Measurements from ENCODE around the gene ABCD4.

DNA sequence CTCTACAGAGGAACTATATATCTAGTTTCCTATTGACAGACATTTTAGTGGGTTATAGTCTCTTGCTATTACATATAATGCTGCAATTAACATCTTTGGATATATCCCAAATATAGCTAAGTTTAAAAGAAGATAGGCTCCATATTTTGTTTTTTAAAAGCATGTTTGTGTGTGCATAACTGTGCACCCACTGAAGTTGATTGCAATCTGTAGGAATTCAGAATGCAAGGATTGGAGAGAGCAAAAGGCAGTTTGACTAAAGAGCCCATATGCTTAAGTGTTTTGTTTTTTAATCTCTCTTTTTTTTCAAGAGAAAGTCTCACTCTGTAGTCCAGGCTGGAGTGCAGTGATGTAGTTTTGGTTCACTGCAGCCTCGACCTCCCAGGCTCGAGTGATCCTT is 9.4 kb upstream of the ABCD4 start:
- no peak for TF ChIP-seq POLR2A (IDR thresholded peaks at IDR 0.05)
- TF ChIP-seq, protein P1, sequence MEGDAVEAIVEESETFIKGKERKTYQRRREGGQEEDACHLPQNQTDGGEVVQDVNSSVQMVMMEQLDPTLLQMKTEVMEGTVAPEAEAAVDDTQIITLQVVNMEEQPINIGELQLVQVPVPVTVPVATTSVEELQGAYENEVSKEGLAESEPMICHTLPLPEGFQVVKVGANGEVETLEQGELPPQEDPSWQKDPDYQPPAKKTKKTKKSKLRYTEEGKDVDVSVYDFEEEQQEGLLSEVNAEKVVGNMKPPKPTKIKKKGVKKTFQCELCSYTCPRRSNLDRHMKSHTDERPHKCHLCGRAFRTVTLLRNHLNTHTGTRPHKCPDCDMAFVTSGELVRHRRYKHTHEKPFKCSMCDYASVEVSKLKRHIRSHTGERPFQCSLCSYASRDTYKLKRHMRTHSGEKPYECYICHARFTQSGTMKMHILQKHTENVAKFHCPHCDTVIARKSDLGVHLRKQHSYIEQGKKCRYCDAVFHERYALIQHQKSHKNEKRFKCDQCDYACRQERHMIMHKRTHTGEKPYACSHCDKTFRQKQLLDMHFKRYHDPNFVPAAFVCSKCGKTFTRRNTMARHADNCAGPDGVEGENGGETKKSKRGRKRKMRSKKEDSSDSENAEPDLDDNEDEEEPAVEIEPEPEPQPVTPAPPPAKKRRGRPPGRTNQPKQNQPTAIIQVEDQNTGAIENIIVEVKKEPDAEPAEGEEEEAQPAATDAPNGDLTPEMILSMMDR (IDR thresholded peaks at IDR 0.05): no peak

Measured in breast epithelium (tissue), 3 donors.